Left colon (tissue), 2 donors: ENCODE results near the gene RABGAP1L. TPM values are rescaled to one million over a fixed set of nuclear protein-coding genes. Genes with fewer than 3 reads are reported as not detected.
"Not testable (repeated sequence)": the region's sequence is repeated elsewhere in the genome, so short reads cannot be mapped to it uniquely, and the experiment has no call there.

Experiments
- ATAC-seq: fragments of 200-7000 bp; cut with Tn5 transposase; one replicate; pipeline ENCODE4 v1.9.1; 2020; ENCODE audit warnings: mild to moderate bottlenecking, moderate library complexity
- DNase-seq, 2 donors: peaks; one replicate each; pipeline ENCODE4 v3.0.0-alpha.2; 2020
- intact Hi-C, 2 donors: fragments of 100-400 bp; cut with DNase I in 1 of 2; cut with micrococcal nuclease in 1 of 2; formaldehyde crosslinking; loops; one replicate each; pipeline versions ENCODE4 v1.11.2 to v1.14.0; 2022; cut with DNase I, micrococcal nuclease
- long read RNA-seq: library from polyadenylated mRNA; unstranded; transcript quantifications from one replicate; pipeline ENCODE4 v2.0.0, GENCODE V29; 2021
- total RNA-seq, 2 donors: library from RNA; stranded (reverse); fragmentation: NEBNext Ultra II Directional; extraction: Animal tissue kit (Norgen Biotek cat#: 25700); gene quantifications; one replicate each; pipeline ENCODE4 v1.2.1, GENCODE V29; 2021
- donor health status: DM: no; HTN: no; CAD: no.
- donor health status: DM: yes; HTN: yes; CAD: no.

RABGAP1L gene
- 10 to 100 TPM; 67.8 to 70.4 TPM for total RNA-seq
- long read RNA-seq, full-length matches to known transcripts, result 5 of 30 reads
- long read RNA-seq, partial matches to known transcripts, result 1 of 30 reads
- long read RNA-seq, other reads (novel, unspliced or antisense), result 24 of 30 reads

DNA sequence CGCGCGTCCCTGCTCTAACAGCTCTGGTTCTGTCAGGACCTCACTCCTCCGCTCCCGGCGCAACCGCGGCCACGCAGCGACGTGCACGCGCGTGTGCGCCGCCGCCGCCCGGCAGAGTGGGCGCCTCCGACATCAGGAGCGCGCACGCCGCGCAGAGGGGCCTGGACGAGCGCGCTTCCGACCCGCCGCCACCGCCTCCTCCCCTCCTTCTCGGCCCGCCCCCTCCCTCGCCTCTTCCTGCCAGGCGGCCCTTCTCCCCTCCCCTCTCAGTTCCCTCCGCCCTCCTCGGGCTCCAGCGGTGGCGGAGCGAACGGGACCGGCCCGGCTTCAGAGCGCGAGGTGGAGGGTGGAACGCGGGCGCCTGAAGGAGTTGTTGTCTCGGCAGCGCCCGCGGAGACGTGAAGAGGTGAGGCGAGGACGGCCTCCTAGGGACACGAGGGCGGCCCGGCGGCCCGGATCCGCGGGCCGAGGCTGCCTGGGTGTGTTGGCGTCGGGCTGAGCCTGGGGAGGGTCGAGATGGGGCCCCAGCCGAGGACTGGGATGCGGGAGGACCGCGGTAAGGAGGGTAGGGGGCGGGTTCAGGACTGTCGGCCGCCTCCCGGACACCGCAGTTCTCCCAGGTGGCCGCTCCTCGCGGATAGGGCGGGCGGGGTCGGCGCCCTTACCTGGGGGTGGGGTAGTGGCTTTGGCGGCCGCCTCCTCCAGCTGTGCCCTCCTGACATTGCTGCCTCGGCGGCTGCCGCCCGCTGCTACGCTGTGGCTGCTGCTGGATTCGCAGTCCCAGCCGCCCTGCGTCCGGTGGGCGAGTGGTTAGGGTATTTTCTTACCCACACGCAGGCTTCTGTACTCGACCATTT, at the start of gene RABGAP1L:
Gene RABGAP1L, plus strand, starts transcription at position 269 of the 857 bp plus-strand sequence.
- peak; percentile 92 for ATAC-seq

DNA sequence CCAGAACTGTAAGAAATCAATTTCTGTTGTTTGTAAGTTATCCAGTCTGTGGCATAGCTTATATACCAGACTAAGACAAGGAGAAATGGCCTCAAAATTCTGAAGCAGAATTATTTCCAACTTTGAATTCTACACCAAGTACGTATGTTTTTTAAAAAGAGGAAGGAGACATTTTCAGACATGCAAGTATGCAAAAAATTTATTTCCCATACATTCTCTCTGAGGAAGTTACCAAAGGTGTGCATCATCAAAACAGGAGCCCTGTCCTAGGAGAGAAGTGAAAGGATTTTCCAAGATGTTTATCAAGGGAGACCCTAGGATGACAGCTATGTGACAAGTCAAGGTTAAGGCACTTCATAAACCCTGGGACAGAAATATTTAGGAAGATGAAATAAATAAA, 49.3 kb upstream of the RABGAP1L start:
- ATAC-seq, result no peak
- intact Hi-C loops, result no loop called here
- DNase-seq, result no peak

More for the DNA sequence above, at the start of gene RABGAP1L:
- intact Hi-C loops, result no loop called here
- peak; percentile 95 for DNase-seq

DNA sequence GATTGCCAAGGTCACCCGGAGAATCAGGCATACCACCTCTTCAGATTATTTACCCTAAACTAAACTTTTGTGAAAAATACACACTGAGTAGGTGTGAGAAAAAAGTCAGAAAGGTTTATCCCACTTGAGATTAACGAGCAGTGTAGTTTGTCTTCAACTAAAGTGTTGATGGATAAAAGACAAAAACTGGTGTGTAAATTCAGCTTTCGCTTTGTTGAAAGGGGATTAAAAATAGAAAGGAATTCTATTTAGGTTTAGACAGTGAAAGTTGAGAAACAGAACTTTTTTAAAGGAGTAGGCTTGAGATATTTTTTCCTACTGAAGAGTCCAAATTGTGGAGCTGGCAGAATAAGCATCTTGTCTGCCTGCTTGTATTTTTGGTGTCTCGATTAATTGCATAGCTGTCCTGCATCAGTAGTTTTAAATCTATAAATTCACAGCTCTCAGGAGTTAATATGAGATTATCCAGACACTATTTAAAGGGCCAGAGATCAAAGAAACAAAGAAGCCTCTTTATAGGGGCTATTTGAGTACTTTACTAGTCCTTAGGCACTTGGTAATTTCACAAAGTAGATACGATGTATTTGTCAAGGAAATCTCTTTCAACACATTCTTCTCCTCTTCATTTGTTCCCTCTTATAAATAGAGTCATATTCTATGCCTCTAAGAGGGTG, 46.7 kb upstream of the RABGAP1L start:
- ATAC-seq, result no peak
- no peak for DNase-seq
- intact Hi-C loops, result no loop called here

DNA sequence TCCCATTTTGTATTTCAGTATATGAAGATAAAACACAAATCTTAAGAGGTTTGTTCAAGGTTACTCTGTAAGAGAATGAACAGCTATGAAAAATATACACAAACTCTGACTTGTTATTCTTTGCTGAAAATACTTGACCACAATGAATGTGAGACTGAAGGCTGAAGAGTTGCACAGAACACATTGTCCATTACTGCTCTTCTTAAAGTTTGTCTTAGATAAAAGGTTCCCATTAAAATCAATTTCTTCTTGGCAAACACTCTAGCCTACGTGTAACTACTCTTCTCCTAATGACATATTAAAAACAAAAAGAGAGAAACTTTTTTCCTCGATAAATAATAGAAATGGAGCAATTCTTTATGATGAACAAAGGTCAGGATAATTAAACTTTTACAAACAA, 45.2 kb upstream of the RABGAP1L start:
- intact Hi-C loops, result no loop called here
- DNase-seq (no peak), ATAC-seq (no peak)

DNA sequence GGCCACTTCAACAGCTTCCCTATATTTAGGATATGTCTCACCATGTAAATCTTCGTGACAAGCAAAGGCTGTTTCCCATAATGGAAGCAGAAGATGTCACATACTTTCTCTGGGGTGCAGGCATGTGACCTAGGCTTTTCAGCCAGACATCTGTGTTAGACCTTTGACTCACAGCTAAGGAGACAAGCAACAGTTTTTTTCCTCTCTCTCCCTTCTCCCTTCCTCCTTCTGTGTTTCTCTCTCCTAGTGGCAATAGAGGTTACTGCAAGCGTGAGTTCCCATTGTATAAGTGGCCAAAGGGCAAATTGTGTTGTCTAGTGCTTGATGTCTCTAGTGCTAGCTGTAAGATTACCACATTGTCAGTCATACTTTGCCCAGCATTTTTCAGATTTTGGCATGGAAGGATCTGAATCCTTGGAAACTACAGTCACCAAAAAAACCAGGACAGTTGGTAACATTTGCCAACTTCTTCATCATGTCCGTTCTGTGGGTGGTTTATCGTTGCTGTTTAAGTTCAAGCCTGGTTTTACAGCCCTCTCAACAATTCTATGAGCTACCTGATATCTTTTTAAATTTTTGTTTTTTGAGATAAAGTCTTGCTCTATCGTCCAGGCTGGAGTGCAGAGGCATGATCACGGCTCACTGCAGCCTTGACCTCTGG, 44.4 kb upstream of the RABGAP1L start:
- no peak for DNase-seq
- intact Hi-C loops, result no loop called here
- peak; percentile 99 for ATAC-seq

DNA sequence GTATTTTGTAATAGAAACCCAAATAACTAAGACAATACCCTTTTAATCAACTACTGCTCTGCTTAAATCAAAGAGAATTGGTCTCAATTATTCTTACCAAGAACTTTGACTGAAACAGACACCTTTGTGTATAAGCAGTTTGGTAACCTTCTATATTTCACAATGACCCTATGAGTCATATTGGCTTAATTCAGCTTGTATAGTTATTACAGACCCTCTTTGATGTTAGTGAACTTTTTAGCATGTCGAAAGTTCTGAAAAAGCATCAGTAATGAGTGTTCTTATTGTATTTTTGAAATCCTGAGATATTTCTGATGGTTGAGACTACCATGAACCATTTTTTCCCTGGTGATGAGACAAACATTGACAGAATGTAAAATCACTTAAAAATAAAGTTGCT, 43.3 kb upstream of the RABGAP1L start:
- DNase-seq (no peak), ATAC-seq (no peak)
- intact Hi-C loops, result no loop called here

DNA sequence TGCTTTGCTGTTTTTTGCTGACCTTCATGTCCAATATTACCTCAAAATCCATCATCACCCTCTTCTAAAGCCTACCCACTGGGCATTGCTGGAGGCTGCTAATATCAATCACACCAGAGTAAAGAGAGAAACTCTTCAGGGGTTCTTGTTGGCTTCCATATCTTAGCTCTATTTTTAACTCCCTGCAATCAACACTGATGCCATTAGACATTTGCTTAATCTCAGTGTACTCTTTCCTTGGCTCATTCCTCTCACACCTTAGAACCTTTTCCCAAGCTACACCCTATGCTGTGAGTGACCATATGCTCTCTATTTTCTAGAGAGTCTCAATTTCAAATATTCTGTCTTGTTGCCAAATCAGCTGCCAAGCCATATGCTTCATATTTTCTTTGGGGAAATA, 40.6 kb upstream of the RABGAP1L start:
- ATAC-seq, result no peak
- DNase-seq, result no peak
- intact Hi-C loops, result no loop called here

DNA sequence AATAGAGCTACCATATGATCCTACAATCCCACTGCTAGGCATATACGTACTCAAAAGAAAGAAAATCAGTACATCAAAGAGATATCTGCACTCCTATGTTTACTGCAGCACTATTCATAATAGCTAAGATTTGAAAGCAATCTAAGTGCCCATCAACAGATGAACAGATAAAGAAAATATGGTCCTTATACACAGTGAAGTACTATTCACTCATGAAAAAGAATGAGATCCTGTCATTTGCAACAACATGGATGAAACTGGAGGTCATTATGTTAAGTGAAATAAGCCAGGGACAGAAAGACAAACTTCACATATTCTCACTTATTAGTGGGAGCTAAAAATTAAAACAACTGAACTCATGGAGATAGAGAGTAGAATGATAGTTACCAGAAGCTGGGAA, 37.0 kb upstream of the RABGAP1L start:
- intact Hi-C loops, DNase-seq, ATAC-seq: not testable (repeated sequence)

DNA sequence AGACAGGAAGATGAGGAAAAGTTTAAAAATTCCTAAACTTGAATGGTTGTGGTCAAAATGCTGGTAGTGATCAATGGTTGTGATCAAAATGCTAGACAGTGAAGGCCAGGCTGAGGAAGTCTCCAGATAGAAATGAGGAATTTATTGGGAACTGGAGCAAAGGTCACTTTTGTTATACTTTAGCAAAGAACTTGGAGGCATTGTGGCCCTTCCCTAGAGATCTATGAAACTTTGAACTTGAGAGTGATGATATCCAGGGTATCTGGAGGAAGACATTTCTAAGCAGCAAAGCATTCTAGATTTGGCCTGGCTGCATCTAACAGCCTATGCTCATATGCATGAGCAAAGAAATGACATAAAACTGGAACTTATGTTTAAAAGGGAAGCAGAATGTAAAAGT, 35.5 kb upstream of the RABGAP1L start:
- DNase-seq (no peak), ATAC-seq (peak; percentile 57)
- intact Hi-C loops, result no loop called here

DNA sequence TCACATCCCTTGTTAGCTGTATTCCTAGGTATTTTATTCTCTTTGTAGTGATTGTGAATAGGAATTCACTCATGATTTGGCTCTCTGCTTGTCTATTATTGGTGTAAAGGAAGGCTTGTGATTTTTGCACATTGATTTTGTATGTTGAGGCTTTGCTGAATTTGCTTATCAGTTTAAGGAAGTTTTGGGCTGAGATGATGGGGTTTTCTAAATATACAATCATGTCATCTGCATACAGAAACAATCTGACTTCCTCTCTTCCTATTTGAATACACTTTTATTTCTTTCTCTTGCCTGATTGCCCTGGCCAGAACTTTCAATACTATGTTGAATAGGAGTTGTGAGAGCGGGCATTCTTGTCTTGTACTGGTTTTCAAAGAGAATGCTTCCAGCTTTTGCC, 32.1 kb upstream of the RABGAP1L start:
- ATAC-seq, DNase-seq, intact Hi-C loops: not testable (repeated sequence)

DNA sequence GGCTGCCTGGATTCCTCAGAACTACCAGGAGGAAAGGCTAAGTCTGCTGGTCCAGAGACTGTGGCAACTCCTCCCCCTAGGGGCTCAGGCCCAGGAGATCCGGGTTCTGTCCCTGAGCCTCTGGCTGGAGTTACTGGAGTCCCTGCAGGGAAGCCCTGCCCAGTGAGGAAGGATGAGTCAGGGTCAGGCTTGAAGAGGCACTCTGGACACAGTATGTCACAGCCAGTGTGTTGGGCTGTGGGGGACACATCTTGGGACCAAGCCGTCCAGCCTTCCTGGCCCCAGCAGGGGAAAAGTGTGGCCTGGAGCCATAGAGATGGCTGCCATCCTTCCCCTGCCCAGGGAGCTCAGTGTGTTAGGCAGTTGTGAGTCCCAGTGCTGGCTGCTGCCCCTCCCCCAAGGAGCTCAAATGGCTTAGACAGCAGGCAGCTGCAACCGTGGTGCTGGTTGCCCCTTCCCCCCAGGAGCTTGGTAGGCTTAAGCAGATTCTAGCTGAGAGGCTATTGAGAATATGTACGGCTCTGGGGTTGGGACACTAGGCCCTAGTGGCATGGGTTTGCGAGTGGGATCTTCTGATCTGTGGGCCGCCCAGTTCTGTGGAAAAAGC, 28.2 kb upstream of the RABGAP1L start:
- intact Hi-C loops, result no loop called here
- ATAC-seq (no peak), DNase-seq (no peak)

DNA sequence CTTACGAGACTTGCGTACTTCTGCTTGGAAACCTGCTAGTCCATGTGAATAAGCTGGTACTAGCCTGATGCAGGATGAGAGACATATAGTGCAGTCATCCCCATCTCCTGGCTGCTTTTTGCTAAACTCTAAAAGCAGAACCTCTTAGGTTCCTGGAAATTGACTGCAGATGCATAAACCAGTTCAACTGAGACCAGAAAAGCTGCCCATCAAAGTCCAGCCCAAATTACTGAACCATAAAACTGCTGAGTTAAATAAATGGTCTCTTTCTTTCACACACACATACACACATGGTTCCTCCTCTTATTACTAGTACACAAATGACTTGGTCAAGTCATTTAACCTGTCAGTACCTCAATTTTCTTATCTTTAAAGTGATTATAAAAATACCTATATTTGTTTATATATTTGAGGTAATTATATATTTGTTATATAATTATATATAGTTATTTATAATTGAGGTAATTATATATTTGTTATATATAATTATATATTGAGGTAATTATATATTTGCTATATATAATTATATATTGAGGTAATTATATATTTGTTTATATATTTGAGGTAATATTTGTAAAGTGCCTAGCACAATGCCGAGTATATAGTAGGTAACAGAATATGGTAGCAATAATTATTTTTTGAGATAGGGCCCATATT, 25.2 kb upstream of the RABGAP1L start:
- DNase-seq, result no peak
- intact Hi-C loops, result no loop called here
- ATAC-seq, result no peak

DNA sequence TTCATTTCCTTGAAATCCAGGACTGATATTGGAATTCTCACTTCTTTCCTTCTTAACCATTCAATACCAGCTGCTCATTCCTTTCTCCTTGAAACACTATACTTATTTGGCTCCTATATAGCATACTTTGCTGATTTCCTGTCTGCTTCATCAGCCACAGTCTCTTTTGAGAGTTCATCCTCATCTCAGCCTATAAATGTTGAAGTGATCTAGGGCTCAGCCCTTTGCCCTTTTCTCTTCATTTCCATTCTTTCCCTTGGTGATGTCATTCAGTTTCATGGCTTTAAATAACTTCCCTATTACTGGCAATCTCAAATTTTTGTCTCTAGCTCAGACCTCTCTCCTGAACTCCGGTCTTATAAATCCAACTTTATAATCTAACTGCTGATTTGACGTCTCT, 24.1 kb upstream of the RABGAP1L start:
- intact Hi-C loops, result no loop called here
- DNase-seq (no peak), ATAC-seq (peak; percentile 77)

DNA sequence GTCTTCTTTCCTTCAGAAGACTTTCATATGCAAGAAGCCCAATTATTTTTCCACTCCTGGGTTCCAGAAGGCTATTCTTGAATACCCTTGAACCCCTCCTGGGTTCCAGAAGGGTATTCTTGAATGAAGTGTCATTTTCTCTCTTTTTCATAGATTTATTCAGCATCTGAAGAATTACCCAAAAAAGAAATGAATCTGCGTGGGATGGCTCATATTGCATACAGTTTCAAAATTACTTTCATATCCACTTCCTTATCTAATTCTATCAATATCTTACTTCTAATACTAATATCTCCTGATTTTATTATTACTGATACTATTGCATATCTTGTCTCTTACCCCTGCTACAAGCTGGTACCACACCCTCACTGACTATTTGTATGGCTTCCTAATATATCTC, 22.6 kb upstream of the RABGAP1L start:
- intact Hi-C loops, result no loop called here
- no peak for ATAC-seq
- DNase-seq, result no peak

DNA sequence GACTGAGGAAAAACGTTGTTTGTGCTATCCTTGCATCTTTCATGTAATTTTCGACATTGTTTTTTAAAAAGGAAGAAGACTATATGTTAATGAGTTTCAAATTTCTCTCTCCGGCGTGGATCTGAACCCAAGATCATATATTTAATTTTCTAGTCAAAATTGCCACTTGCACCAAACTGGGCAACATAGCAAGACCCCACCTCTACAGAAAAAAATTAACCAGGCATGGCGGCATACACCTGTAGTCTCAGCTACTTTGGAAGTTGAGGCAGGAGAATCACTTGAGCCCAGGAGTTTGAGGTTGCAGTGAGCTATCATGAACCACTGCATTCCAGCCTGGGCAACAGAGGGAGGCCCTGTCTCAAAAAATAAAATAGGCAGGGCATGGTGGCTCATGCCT, 16.5 kb upstream of the RABGAP1L start:
- intact Hi-C loops, result no loop called here
- no peak for DNase-seq
- ATAC-seq, result no peak

DNA sequence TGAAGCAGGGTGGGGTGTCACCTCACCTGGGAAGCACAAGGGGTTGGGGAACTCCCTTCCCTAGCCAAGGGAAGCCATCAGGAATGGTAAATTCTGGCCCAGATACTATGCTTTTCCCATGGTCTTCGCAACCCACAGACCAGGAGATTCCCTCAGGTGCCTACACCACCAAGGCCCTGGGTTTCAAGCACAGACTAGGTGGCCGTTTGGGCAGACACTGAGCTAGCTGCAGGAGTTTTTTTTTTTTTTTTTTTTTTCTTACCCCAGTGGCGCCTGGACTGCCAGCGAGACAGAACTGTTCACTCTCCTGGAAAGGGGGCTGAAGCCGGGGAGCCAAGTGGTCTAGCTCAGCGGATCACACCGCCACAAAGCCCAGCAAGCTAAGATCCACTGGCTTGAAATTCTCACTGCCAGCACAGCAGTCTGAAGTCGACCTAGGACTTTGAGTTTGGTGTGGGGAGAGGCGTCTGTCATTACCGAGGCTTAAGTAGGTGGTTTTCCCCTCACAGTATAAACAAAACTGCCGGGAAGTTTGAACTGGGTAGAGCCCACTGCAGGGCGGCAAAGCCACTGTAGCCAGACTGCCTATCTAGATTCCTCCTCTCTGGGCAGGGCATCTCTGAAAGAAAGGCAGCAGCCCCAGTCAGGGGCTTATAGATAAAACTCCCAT, 15.5 kb upstream of the RABGAP1L start:
- DNase-seq, intact Hi-C loops: not testable (repeated sequence)
- ATAC-seq, result peak; percentile 71

DNA sequence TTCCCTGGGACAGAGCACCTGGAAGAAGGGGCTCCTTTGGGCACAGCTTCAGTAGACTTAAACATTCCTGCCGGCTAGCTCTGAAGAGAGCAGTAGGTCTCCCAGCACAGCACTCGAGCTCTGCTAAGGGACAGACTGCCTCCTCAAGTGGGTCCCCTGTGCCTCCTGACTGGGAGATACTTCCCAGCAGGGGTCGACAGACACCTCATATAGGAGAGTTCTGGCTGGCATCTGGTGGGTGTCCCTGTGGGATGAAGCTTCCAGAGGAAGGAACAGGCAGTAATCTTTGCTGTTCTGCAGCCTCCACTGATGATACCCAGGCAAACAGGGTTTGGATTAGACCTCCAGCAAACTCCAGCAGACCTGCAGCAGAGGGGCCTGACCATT, 14.9 kb upstream of the RABGAP1L start:
- intact Hi-C loops, DNase-seq, ATAC-seq: not testable (repeated sequence)

DNA sequence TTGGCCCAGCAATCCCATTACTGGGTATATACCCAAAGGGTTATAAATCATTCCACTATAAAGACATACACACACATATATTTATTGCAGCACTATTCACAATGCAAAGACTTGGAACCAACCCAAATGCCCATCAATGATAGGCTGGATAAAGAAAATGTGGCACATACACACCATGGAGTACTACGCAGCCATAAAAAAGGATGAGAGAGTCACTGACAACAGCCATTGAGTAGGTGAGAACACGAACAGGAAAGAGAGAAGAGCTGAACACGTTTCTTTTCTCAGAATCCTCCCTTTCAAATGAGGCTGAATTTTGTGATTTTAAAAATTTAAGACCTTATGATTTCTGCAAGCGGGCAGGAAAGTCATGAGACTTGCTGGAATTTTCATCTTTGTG, 10.1 kb upstream of the RABGAP1L start:
- intact Hi-C loops, result no loop called here
- DNase-seq, result no peak
- no peak for ATAC-seq
